Measurements from ENCODE around the gene CRTC3. TPM values are rescaled to one million over a fixed set of nuclear protein-coding genes. Genes with fewer than 3 reads are reported as not detected.

Gene CRTC3
- total RNA-seq, 1 experiment from 2014 or later = 45.0 TPM

GRCh38 chr15:90680371-90680935, 150.7 kb downstream of the CRTC3 start:
- no peak overlapping the region for H3K4me3 ChIP-seq (ENCODE audit: low read depth in 2 of 2, low read length in 2 of 2)
- CTCF ChIA-PET = no interaction called here
- H3K9me3 ChIP-seq (ENCODE audit: control insufficient read depth, insufficient read depth, low read depth, low read length) = no peaks in the 10 kb centered on the region
- TF ChIP-seq POLR2AphosphoS5 (IDR thresholded peaks at IDR 0.05; ENCODE audit: low read depth, low read length) = no peak
- TF ChIP-seq REST (IDR thresholded peaks at IDR 0.05; ENCODE audit: insufficient read depth in 1 of 2, low read depth in 2 of 2, low read length in 1 of 2) = no peak
- TF ChIP-seq TCF7L2 (IDR thresholded peaks at IDR 0.05; ENCODE audit: low read depth, low read length) = no peak
- no peak for TF ChIP-seq CTCF (IDR thresholded peaks at IDR 0.05)
- TF ChIP-seq SIN3A (IDR thresholded peaks at IDR 0.05; ENCODE audit: borderline replicate concordance, insufficient read depth, low read depth, low read length) = no peak
- H3K27me3 ChIP-seq (ENCODE audit: control insufficient read depth, insufficient read depth, low read length) = no peaks in the 10 kb centered on the region
- no peaks in the 10 kb centered on the region for H3K4me1 ChIP-seq (ENCODE audit: control insufficient read depth, insufficient read depth, low read length)
- intact Hi-C loops (cut with micrococcal nuclease; ENCODE audit: unreplicated experiment) (no loop called here), in situ Hi-C loops (cut with HindIII; ENCODE audit: low pct_unique_long_range_greater_than_20kb, low sequenced_read_pairs) (no loop called here)
- BruUV-seq (replicated peaks) = no TSS peak
- POLR2A ChIA-PET = no interaction called here
- no peak overlapping the region for H3K27ac ChIP-seq (ENCODE audit: low read length)
- no peak; the same call in 1 of the 2 replicates for ATAC-seq
- DNase-seq (ENCODE audit: low read depth, low spot score) = no peak
- H3K36me3 ChIP-seq (ENCODE audit: control insufficient read depth, insufficient read depth, low read length) = no peaks in the 10 kb centered on the region

GRCh38 chr15:90681056-90681455, 151.3 kb downstream of the CRTC3 start:
- Histone ChIP-seq H3K4me1 (ENCODE audit: control insufficient read depth, insufficient read depth, low read length) (no peaks in the 10 kb centered on the region), H3K27ac (ENCODE audit: low read length) (no peak overlapping the region), H3K27me3 (ENCODE audit: control insufficient read depth, insufficient read depth, low read length) (no peaks in the 10 kb centered on the region), H3K4me3 (ENCODE audit: low read depth in 2 of 2, low read length in 2 of 2) (no peak overlapping the region), H3K9me3 (ENCODE audit: control insufficient read depth, insufficient read depth, low read depth, low read length) (no peaks in the 10 kb centered on the region), H3K36me3 (ENCODE audit: control insufficient read depth, insufficient read depth, low read length) (no peaks in the 10 kb centered on the region)
- intact Hi-C loops (cut with micrococcal nuclease; ENCODE audit: unreplicated experiment) = no loop called here
- DNase-seq (ENCODE audit: low read depth, low spot score) = no peak
- ChIA-PET CTCF (no interaction called here), POLR2A (no interaction called here)
- BruUV-seq (replicated peaks) = no TSS peak
- in situ Hi-C loops (cut with HindIII; ENCODE audit: low pct_unique_long_range_greater_than_20kb, low sequenced_read_pairs) = no loop called here
- 0 out of 2 replicates have a peak, but pooled peaks have one; percentile 28 for ATAC-seq
- no peak for TF ChIP-seq TCF7L2 (IDR thresholded peaks at IDR 0.05; ENCODE audit: low read depth, low read length)
- TF ChIP-seq CTCF (IDR thresholded peaks at IDR 0.05) = no peak
- TF ChIP-seq REST (IDR thresholded peaks at IDR 0.05; ENCODE audit: insufficient read depth in 1 of 2, low read depth in 2 of 2, low read length in 1 of 2) = no peak
- TF ChIP-seq SIN3A (IDR thresholded peaks at IDR 0.05; ENCODE audit: borderline replicate concordance, insufficient read depth, low read depth, low read length) = no peak

Data from Panc1 (cell line).